Vagina (tissue), 2 donors: ENCODE data around the gene NIT1.

ENCODE experiments used
- CTCF ChIP-seq, 3 experiments: fragments of 450-650 bp in 2 of 3; fragments of 200-600 bp in 1 of 3; sonication (generic) in 1 of 3; IDR thresholded peaks; one replicate each; pipeline ENCODE4 v1.5.1; 2017 to 2019; ENCODE audit warnings: antibody characterized with exemption in 3 of 3, mild to moderate bottlenecking in 2 of 3, moderate library complexity in 2 of 3
- POLR2A ChIP-seq, 2 donors: fragments of 450-650 bp; IDR thresholded peaks; one replicate each; pipeline ENCODE4 v1.6.1; 2017; ENCODE audit warnings: antibody characterized with exemption in 2 of 2, mild to moderate bottlenecking in 2 of 2, moderate library complexity in 2 of 2

GRCh38 chr1:161145832-161146231 is 27.9 kb downstream of the NIT1 start:
- TF ChIP-seq CTCF (IDR thresholded peaks at IDR 0.05) (no peak), POLR2A (IDR thresholded peaks at IDR 0.05) (no peak)
